Measurements from ENCODE around the gene MYL4. TPM values are rescaled to one million over a fixed set of nuclear protein-coding genes. Genes with fewer than 3 reads are reported as not detected.

MYL4 gene
- total and polyA plus RNA-seq, 2 of the 8 experiments (the other 6 are each of a cell fraction or from before 2014, with no cell fraction given): 0.12 TPM; not detected in 1

DNA sequence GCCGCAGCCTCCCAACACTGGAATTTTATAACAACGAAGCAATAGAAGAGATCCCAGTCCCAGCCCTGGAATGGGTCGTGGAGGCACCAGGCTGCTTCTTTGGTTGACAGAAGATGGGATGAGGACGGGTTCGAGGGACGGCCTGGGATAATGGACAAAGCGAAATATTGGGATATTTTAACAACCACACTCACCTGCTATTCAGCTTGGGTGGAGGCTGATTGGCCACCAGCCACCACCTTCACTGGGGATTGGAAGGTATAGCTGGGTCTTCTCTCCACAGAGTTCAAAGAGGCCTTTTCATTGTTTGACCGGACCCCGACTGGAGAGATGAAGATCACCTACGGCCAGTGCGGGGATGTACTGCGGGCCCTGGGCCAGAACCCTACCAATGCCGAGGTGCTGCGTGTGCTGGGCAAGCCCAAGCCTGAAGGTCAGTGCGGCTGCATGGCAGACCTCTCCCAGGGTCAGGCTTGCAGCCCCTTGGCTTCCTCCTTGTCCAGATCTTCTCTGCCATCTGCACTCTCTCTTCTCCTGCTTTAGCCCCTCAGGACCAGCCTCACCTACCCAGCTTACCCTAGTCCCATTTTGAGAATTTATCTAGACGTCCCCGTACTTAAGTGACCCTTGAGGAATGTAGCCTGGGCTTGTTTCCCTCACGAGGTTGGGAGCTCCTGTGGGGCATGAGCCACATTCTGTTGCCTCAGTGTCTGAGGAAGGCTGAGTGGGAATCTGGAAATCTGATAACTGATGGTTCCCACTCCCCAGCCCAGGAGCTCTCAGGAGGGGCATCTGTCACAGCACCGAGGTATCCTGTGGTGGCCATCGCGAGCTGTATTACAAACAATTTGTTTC, 10.7 kb downstream of the MYL4 start:
- FAIRE-seq (no peak), DNase-seq (ENCODE audit: low read depth in 1 of 2, low spot score in 2 of 2) (no peak)
- ChIA-PET CTCF (ENCODE audit: partially characterized antibody) (interaction anchor here (0.6 to 4.2 kb wide), 9 partner anchors 10 to 398 kb away, joined by 3 to 24 read pairs (median 4); partner anchors contain the start of gene MYL4), POLR2A (ENCODE audit: partially characterized antibody) (interaction anchor here (0.8 kb wide), 1 partner anchor 104 kb away, joined by 4 read pairs; the partner anchor contains the start of gene EFCAB13)
- Histone ChIP-seq H2BK120ac (replicated peaks; ENCODE audit: low read depth, low read length) (no peak overlapping the region), H3K27ac (ENCODE audit: low read depth, low read length) (no peak overlapping the region), H3K4me3 (ENCODE audit: extremely low read depth in 1 of 4, insufficient read depth in 2 of 4, low read depth in 3 of 4, low read length in 4 of 4) (no peak overlapping the region), H3K9me3 (ENCODE audit: insufficient read depth in 2 of 2, low read depth in 1 of 2, low read length in 1 of 2) (peaks cover 0 to 10% of the 10 kb centered on the region in 2 experiments; a peak in 2 of 4 replicates), H4K5ac (ENCODE audit: insufficient read length, low read depth, low read length) (no peak overlapping the region), H3K36me3 (ENCODE audit: control insufficient read depth in 2 of 4, insufficient read depth in 4 of 4, low read length in 3 of 4) (no peaks in the 10 kb centered on the region), H3K4ac (replicated peaks; ENCODE audit: insufficient read length, low read depth, low read length) (no peak overlapping the region), H3K18ac (ENCODE audit: extremely low read depth, low read length) (no peak overlapping the region; the same call in 1 of the 2 replicates), H3K14ac (ENCODE audit: insufficient read length) (peak overlapping the region; percentile 31), H4K20me1 (replicated peaks in 1 of 2; ENCODE audit: control insufficient read depth in 1 of 2, insufficient read depth in 2 of 2, low read length in 2 of 2) (no peaks in the 10 kb centered on the region), H2BK12ac (ENCODE audit: low read depth, low read length) (no peak overlapping the region), H4K8ac (ENCODE audit: extremely low read depth, insufficient read depth, low read length) (peak overlapping the region; percentile 62), H3K4me2 (ENCODE audit: insufficient read depth in 1 of 2, low read depth in 2 of 2, low read length in 2 of 2) (peak overlapping the region; percentile 17 to 24; a peak in 2 of 4 replicates), H3K79me1 (ENCODE audit: low read depth, low read length) (no peaks in the 10 kb centered on the region), H4K91ac (replicated peaks; ENCODE audit: insufficient read length, low read length) (no peak overlapping the region), H3K56ac (replicated peaks; ENCODE audit: insufficient read length, low read depth, low read length) (no peak overlapping the region), H3K9ac (replicated peaks in 1 of 4; ENCODE audit: extremely low read depth in 1 of 4, low read depth in 3 of 4, low read length in 3 of 4) (no peak overlapping the region), H2AK5ac (ENCODE audit: low read depth, low read length) (no peak overlapping the region), H3K79me2 (ENCODE audit: control insufficient read depth in 1 of 2, insufficient read depth in 2 of 2, low read length in 2 of 2) (no peaks in the 10 kb centered on the region), H3K23ac (ENCODE audit: insufficient read length) (no peak overlapping the region), H2BK5ac (ENCODE audit: low read depth, low read length) (no peak overlapping the region), H3K23me2 (ENCODE audit: low read depth, low read length) (no peaks in the 10 kb centered on the region), H2BK15ac (ENCODE audit: low read length) (no peak overlapping the region), H2AFZ (ENCODE audit: low read length) (no peak overlapping the region), H2BK20ac (ENCODE audit: low read length) (no peak overlapping the region), H3K4me1 (replicated peaks in 1 of 4; ENCODE audit: control insufficient read depth in 3 of 4, insufficient read depth in 4 of 4, low read length in 3 of 4) (peaks cover 0 to 7% (median 4%) of the 10 kb centered on the region in 4 experiments; a peak in 6 of 7 replicates), H3K27me3 (replicated peaks in 1 of 4; ENCODE audit: control insufficient read depth in 3 of 4, extremely low read depth in 1 of 4, insufficient read depth in 3 of 4, low read length in 3 of 4) (no peaks in the 10 kb centered on the region)
- WGBS, 2 experiments (ENCODE audit: extremely low coverage in 1 of 2, insufficient coverage in 1 of 2, insufficient read length in 1 of 2, insufficient replicate concordance in 2 of 2, low coverage in 1 of 2, low lambda C conversion rate in 2 of 2, missing lambda C conversion rate in 1 of 2): 88% methylated on average over 21 of the region's 21 CpGs; no CpG with 5 or more reads in 1 of the 2 experiments
- TF ChIP-seq MAFK (IDR thresholded peaks at IDR 0.05; ENCODE audit: low read depth, low read length) (no peak), CHD2 (IDR thresholded peaks at IDR 0.05; ENCODE audit: low read length) (no peak), KDM4A (IDR thresholded peaks at IDR 0.05; ENCODE audit: low read depth, low read length, severe bottlenecking) (no peak), ZNF274 (IDR thresholded peaks at IDR 0.05; ENCODE audit: borderline replicate concordance, extremely low read depth, low read length) (no peak), JUND (IDR thresholded peaks at IDR 0.05; ENCODE audit: low read length) (no peak), CTBP2 (IDR thresholded peaks at IDR 0.05; ENCODE audit: borderline replicate concordance, insufficient read depth, insufficient read length, low read length) (no peak)
